Activated naive CD8-positive, alpha-beta T cell (primary cell): ENCODE data around the gene FAM168A.
A peak's percentile ranks its signal among the peaks of the same experiment; 100 is the strongest.

Source experiments
- H3K27ac Mint-ChIP-seq: one replicate; pipeline ENCODE4 v1.8.0; 2021; ENCODE audit warnings: mixed read lengths
- H3K27me3 Mint-ChIP-seq: one replicate; pipeline ENCODE4 v1.8.0; 2021; ENCODE audit warnings: mixed read lengths
- H3K36me3 Mint-ChIP-seq: one replicate; pipeline ENCODE4 v1.8.0; 2021; ENCODE audit warnings: mixed read lengths
- H3K4me1 Mint-ChIP-seq: one replicate; pipeline ENCODE4 v1.8.0; 2021; ENCODE audit warnings: low read depth, mixed read lengths
- H3K4me3 Mint-ChIP-seq: one replicate; pipeline ENCODE4 v1.8.0; 2021; ENCODE audit warnings: mild to moderate bottlenecking, mixed read lengths
- H3K9me3 Mint-ChIP-seq: one replicate; pipeline ENCODE4 v1.8.0; 2021; ENCODE audit warnings: low read depth, mixed read lengths

FAM168A gene

GRCh38 chr11:73431396-73431795 is 166.5 kb downstream of the FAM168A start:
- no peaks in the 10 kb centered on the region for H3K27me3 Mint-ChIP-seq
- H3K9me3 Mint-ChIP-seq = no peaks in the 10 kb centered on the region
- peaks cover 2% of the 10 kb centered on the region for H3K4me1 Mint-ChIP-seq
- H3K27ac Mint-ChIP-seq = no peak overlapping the region
- H3K4me3 Mint-ChIP-seq = no peak overlapping the region
- H3K36me3 Mint-ChIP-seq = peaks cover 7% of the 10 kb centered on the region

GRCh38 chr11:73430326-73430725 is 167.6 kb downstream of the FAM168A start:
- no peaks in the 10 kb centered on the region for H3K9me3 Mint-ChIP-seq
- H3K4me1 Mint-ChIP-seq = peaks cover 2% of the 10 kb centered on the region
- H3K27me3 Mint-ChIP-seq = no peaks in the 10 kb centered on the region
- no peak overlapping the region for H3K27ac Mint-ChIP-seq
- H3K4me3 Mint-ChIP-seq = no peak overlapping the region
- peaks cover 7% of the 10 kb centered on the region for H3K36me3 Mint-ChIP-seq

- peaks cover 2% of the 10 kb centered on the region for H3K4me1 Mint-ChIP-seq
- H3K27me3 Mint-ChIP-seq = no peaks in the 10 kb centered on the region
- H3K27ac Mint-ChIP-seq = no peak overlapping the region
- H3K9me3 Mint-ChIP-seq = no peaks in the 10 kb centered on the region
- H3K36me3 Mint-ChIP-seq = peaks cover 7% of the 10 kb centered on the region
- no peak overlapping the region for H3K4me3 Mint-ChIP-seq
Measured at GRCh38 chr11:73429121-73429750, 168.7 kb downstream of the FAM168A start.

- H3K4me1 Mint-ChIP-seq = peaks cover 2% of the 10 kb centered on the region
- H3K4me3 Mint-ChIP-seq = no peak overlapping the region
- H3K27ac Mint-ChIP-seq = no peak overlapping the region
- H3K27me3 Mint-ChIP-seq = no peaks in the 10 kb centered on the region
- peaks cover 7% of the 10 kb centered on the region for H3K36me3 Mint-ChIP-seq
- H3K9me3 Mint-ChIP-seq = no peaks in the 10 kb centered on the region
Measured at GRCh38 chr11:73428699-73429098, 169.2 kb downstream of the FAM168A start.

GRCh38 chr11:73428227-73428626 is 169.7 kb downstream of the FAM168A start:
- Mint-ChIP-seq H3K9me3 (no peaks in the 10 kb centered on the region), H3K27me3 (no peaks in the 10 kb centered on the region), H3K27ac (no peak overlapping the region), H3K4me1 (peaks cover 2% of the 10 kb centered on the region), H3K36me3 (peaks cover 7% of the 10 kb centered on the region), H3K4me3 (no peak overlapping the region)

GRCh38 chr11:73426219-73426850 is 171.6 kb downstream of the FAM168A start:
- no peak overlapping the region for H3K27ac Mint-ChIP-seq
- no peaks in the 10 kb centered on the region for H3K27me3 Mint-ChIP-seq
- peaks cover 2% of the 10 kb centered on the region for H3K4me1 Mint-ChIP-seq
- peaks cover 7% of the 10 kb centered on the region for H3K36me3 Mint-ChIP-seq
- no peaks in the 10 kb centered on the region for H3K9me3 Mint-ChIP-seq
- no peak overlapping the region for H3K4me3 Mint-ChIP-seq

- Mint-ChIP-seq H3K4me1 (peaks cover 2% of the 10 kb centered on the region), H3K9me3 (no peaks in the 10 kb centered on the region), H3K4me3 (no peak overlapping the region), H3K27ac (no peak overlapping the region), H3K36me3 (peaks cover 7% of the 10 kb centered on the region), H3K27me3 (no peaks in the 10 kb centered on the region)
Measured at GRCh38 chr11:73425108-73425507, 172.8 kb downstream of the FAM168A start.

GRCh38 chr11:73423506-73423905 is 174.4 kb downstream of the FAM168A start:
- no peak overlapping the region for H3K4me3 Mint-ChIP-seq
- no peaks in the 10 kb centered on the region for H3K9me3 Mint-ChIP-seq
- peaks cover 8% of the 10 kb centered on the region for H3K36me3 Mint-ChIP-seq
- H3K4me1 Mint-ChIP-seq = peaks cover 2% of the 10 kb centered on the region
- H3K27ac Mint-ChIP-seq = no peak overlapping the region
- no peaks in the 10 kb centered on the region for H3K27me3 Mint-ChIP-seq

GRCh38 chr11:73422886-73423285 is 175.0 kb downstream of the FAM168A start:
- H3K36me3 Mint-ChIP-seq = peaks cover 10% of the 10 kb centered on the region
- H3K4me1 Mint-ChIP-seq = no peaks in the 10 kb centered on the region
- H3K27ac Mint-ChIP-seq = no peak overlapping the region
- no peaks in the 10 kb centered on the region for H3K27me3 Mint-ChIP-seq
- H3K9me3 Mint-ChIP-seq = no peaks in the 10 kb centered on the region
- no peak overlapping the region for H3K4me3 Mint-ChIP-seq

- Mint-ChIP-seq H3K4me1 (peaks cover 3% of the 10 kb centered on the region), H3K27me3 (no peaks in the 10 kb centered on the region), H3K36me3 (peaks cover 12% of the 10 kb centered on the region), H3K4me3 (no peak overlapping the region), H3K9me3 (no peaks in the 10 kb centered on the region), H3K27ac (no peak overlapping the region)
Measured at GRCh38 chr11:73420136-73420535, 177.8 kb downstream of the FAM168A start.

DNA sequence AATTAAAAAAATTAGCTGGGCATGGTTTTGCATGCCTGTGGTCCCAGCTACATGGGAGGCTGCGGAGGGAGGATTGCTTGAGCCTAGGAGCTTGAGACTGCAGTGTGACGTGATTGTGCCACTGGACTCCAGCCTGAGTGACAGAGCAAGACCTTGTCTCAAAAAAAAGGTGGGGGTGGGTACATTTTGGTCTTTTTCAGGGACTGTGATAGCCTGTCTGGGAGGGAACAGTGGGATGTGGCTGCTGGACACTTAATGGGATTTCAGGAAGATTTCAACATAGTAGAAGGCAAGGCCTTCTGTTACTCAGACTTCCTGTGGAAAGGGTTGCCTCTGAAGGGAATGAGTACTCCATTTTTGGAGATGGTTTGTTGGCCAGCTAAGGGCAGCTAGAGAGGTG is 181.1 kb downstream of the FAM168A start:
- Mint-ChIP-seq H3K4me1 (peaks cover 6% of the 10 kb centered on the region), H3K27ac (no peak overlapping the region), H3K27me3 (no peaks in the 10 kb centered on the region), H3K36me3 (peaks cover 16% of the 10 kb centered on the region), H3K4me3 (no peak overlapping the region), H3K9me3 (no peaks in the 10 kb centered on the region)

- Mint-ChIP-seq H3K27ac (no peak overlapping the region), H3K36me3 (peaks cover 16% of the 10 kb centered on the region), H3K4me3 (no peak overlapping the region), H3K27me3 (no peaks in the 10 kb centered on the region), H3K4me1 (peaks cover 6% of the 10 kb centered on the region), H3K9me3 (no peaks in the 10 kb centered on the region)
Measured at GRCh38 chr11:73415854-73416615, 181.9 kb downstream of the FAM168A start.

GRCh38 chr11:73414977-73415651 is 182.8 kb downstream of the FAM168A start:
- Mint-ChIP-seq H3K27me3 (no peaks in the 10 kb centered on the region), H3K36me3 (peaks cover 16% of the 10 kb centered on the region), H3K4me1 (peaks cover 6% of the 10 kb centered on the region), H3K4me3 (no peak overlapping the region), H3K9me3 (no peaks in the 10 kb centered on the region), H3K27ac (no peak overlapping the region)

DNA sequence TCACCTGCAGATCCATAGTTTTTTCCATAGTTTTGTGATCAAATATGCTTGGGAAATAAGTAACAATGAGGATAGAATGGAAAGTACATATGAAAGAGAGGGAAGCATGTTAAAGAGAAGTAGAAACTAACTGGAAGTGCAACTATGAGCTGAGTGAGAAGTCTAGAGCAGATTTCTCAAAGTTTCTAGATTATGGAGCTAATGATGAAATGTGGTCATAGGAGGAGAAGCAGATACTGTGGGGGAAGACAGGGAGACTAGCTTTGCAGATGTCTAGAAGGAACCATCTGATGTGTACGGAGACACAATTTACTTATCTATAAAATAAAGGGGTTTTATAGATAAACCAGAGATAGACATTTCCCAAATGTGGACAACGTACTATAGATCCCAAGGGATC is 184.7 kb downstream of the FAM168A start:
- Mint-ChIP-seq H3K9me3 (no peaks in the 10 kb centered on the region), H3K4me3 (no peak overlapping the region), H3K27ac (peak overlapping the region; percentile 51), H3K36me3 (peaks cover 16% of the 10 kb centered on the region), H3K27me3 (no peaks in the 10 kb centered on the region), H3K4me1 (peaks cover 6% of the 10 kb centered on the region)

DNA sequence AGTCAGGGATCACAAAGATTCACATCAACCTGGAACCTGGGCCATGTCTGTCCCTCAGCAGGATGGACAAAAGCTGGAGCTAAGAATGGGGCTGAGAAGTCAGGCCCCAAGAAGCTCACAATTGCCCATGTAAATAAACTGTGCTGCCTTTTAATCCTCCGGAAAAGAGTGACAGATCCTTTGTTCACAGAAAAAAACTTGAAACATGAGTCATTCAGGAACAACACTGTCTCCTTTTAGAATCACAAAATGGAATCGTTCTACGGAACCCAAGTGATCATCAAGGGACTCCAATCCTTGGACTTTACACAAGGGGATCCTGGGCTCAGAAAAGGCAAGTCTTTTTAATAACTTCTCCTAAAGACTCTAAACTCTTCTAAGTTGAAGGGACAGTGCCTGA is 185.6 kb downstream of the FAM168A start:
- H3K27ac Mint-ChIP-seq = no peak overlapping the region
- peaks cover 6% of the 10 kb centered on the region for H3K4me1 Mint-ChIP-seq
- H3K9me3 Mint-ChIP-seq = no peaks in the 10 kb centered on the region
- H3K4me3 Mint-ChIP-seq = no peak overlapping the region
- H3K27me3 Mint-ChIP-seq = no peaks in the 10 kb centered on the region
- H3K36me3 Mint-ChIP-seq = peaks cover 11% of the 10 kb centered on the region
